Erythroblast (primary cell): ENCODE results near the gene NTN5.

Experiments used
- DNase-seq, 2 experiments: peaks; one replicate each; lab custom pipeline; 2025; lab: John Stamatoyannopoulos, UW
- GATA1 ChIP-seq: IDR thresholded peaks from 2 replicates; pipeline ENCODE4 v1.6.1; 2011; ENCODE audit warnings: low read depth, mild to moderate bottlenecking, control low read depth, low read length, moderate library complexity
- POLR2A ChIP-seq: IDR thresholded peaks from 2 replicates; pipeline ENCODE4 v1.6.1; 2011; ENCODE audit warnings: mild to moderate bottlenecking, low read length

Gene NTN5

DNA sequence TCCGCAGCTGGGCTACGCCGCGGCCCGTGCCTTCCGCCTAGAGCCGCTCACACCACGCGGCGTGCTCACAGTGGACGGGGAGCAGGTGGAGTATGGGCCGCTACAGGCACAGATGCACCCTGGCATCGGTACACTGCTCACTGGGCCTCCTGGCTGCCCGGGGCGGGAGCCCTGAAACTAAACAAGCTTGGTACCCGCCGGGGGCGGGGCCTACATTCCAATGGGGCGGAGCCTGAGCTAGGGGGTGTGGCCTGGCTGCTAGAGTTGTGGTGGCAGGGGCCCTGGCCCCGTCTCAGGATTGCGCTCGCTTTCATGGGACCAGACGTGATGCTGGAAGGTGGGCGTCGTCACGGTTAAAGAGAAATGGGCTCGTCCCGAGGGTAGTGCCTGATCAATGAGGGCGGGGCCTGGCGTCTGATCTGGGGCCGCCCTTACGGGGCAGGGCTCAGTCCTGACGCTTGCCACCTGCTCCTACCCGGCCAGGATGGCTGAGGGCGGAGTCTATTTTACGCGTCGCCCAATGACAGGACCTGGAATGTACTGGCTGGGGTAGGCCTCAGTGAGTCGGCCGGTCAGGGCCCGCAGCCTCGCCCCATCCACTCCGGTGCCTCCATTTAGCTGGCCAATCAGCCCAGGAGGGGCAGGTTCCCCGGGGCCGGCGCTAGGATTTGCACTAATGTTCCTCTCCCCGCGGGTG, 43.1 kb downstream of the NTN5 start:
- DNase-seq: peak; percentile 87 to 88
- TF ChIP-seq POLR2A (no peak), GATA1 (no peak)

DNA sequence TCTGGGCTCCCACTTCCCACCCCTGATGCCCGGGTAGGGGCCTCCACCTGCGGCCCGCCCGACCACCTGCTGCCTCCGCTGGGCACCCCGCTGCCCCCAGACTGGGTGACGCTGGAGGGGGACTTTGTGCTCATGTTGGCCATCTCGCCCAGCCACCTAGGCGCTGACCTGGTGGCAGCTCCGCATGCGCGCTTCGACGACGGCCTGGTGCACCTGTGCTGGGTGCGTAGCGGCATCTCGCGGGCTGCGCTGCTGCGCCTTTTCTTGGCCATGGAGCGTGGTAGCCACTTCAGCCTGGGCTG, 43.6 kb downstream of the NTN5 start:
- no peak for DNase-seq
- TF ChIP-seq GATA1 (no peak), POLR2A (no peak)

DNA sequence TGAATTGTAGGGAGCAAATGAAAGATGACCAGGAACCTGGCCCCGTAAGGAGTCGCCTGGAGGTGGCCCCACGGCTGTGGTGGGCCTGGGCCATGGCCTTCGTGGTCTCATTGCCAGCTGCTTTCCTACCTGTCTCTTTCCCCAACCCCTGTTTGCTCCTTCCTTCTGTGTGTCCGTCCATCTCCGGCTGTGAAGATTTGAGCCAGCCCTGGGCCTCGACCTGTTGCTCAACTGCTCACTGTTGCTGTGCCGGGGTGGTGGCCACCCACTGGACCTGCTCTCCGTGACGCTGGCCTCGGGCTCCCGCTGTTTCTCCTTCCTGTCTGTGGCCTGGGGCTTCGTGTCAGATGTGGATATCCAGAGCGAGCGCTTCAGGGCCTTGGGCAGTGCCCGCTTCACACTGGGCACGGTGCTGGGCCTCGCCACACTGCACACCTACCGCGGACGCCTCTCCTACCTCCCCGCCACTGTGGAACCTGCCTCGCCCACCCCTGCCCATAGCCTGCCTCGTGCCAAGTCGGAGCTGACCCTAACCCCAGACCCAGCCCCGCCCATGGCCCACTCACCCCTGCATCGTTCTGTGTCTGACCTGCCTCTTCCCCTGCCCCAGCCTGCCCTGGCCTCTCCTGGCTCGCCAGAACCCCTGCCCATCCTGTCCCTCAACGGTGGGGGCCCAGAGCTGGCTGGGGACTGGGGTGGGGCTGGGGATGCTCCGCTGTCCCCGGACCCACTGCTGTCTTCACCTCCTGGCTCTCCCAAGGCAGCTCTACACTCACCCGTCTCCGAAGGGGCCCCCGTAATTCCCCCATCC, 44.1 kb downstream of the NTN5 start:
- no peak for TF ChIP-seq GATA1
- DNase-seq: no peak

DNA sequence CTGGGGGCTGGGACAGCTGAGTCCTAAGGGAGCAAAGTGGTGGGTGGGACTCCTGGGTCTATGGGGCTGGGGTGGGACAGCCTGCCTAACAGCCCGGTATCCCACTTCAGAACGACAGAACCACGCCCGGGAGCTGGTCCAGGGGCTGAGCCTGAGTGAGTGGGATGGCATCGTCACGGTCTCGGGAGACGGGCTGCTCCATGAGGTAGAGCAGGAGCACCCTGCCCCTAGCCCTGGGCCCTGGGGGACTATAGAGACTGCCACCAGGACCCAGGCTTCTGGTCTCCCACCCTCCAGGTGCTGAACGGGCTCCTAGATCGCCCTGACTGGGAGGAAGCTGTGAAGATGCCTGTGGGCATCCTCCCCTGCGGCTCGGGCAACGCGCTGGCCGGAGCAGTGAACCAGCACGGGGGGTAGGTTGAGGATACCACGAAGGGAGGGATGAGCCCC, 44.9 kb downstream of the NTN5 start:
- TF ChIP-seq GATA1 (no peak), POLR2A (no peak)
- no peak for DNase-seq

DNA sequence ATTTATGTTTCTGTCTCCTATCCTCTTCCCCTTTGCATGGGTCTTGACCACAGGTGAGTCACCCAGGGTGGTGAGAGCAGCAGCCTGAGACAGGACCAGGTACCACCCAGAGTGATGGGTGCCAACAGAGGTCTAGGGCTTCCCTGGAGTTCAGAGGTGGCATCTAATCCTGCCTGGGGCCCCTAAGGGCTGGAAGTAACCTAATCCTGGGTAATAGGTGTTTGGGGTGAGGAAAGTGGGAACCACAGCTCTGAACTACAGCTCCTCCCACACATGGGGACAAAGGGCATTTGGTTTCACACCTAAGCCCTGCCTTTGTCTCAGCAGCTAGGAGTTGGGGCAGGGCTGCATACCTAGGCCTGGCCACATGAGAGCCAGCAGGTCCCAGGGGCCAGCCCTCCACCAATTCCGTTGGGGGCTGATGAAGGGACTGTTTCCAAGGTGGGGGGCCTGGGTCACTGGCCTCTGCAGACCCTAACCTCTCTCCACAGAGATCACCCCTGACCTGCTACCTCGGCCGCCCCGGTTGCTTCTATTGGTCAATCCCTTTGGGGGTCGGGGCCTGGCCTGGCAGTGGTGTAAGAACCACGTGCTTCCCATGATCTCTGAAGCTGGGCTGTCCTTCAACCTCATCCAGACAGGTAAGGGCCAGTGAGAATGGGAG, 45.5 kb downstream of the NTN5 start:
- TF ChIP-seq GATA1: no peak
- TF ChIP-seq POLR2A: no peak
- DNase-seq: no peak

DNA sequence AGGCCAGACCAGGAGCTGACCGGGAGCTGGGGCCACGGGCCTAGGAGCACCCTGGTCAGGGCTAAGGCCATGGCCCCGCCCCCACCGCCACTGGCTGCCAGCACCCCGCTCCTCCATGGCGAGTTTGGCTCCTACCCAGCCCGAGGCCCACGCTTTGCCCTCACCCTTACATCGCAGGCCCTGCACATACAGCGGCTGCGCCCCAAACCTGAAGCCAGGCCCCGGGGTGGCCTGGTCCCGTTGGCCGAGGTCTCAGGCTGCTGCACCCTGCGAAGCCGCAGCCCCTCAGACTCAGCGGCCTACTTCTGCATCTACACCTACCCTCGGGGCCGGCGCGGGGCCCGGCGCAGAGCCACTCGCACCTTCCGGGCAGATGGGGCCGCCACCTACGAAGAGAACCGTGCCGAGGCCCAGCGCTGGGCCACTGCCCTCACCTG, 46.9 kb downstream of the NTN5 start:
- no peak for DNase-seq
- TF ChIP-seq POLR2A: no peak
- TF ChIP-seq GATA1: no peak

DNA sequence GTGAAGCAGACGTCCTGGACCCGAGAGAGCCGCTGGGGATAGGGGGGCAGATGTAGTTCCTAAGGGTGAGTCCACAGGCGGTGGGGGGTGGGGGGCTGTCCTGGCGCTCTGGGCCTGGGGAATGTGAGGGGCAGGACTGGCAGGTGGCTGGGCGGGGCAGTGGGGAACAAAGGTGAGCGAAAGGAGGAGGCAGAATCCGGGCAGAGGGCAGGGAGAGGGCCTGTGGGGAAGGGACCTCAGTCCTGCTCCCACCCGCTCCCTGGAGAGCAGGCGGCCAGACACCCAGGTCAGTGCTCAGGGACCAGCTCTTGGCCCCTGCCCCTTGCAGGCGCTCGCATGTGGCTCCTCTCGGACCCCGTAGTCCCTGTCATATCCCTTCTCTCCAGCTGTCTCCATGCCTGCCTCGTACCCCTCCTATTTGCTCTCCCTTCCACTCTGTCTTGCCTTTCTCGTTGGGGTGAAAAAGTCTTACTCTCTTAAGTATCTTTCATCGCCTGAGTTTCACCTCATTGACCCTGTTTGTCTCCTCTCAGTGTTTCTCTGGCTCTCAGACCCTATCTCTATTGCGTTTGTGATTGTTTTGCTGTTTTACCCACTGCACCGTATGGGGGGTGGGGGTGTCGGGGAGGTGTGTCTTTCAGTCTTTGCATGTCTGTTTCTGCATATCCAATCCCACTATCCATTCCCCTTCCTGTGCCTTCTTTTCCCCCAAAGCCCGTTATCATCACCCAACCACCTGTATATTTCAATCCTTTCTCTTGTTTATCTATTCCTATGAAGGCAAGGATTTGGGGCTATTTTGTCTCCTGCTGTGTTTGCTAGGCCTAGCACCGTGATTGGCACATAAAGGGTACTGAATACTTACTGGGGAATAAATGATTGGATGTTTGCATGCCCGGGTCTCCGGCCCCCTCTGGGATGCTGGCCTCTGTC, 47.8 kb downstream of the NTN5 start:
- TF ChIP-seq POLR2A: no peak
- TF ChIP-seq GATA1: no peak

DNA sequence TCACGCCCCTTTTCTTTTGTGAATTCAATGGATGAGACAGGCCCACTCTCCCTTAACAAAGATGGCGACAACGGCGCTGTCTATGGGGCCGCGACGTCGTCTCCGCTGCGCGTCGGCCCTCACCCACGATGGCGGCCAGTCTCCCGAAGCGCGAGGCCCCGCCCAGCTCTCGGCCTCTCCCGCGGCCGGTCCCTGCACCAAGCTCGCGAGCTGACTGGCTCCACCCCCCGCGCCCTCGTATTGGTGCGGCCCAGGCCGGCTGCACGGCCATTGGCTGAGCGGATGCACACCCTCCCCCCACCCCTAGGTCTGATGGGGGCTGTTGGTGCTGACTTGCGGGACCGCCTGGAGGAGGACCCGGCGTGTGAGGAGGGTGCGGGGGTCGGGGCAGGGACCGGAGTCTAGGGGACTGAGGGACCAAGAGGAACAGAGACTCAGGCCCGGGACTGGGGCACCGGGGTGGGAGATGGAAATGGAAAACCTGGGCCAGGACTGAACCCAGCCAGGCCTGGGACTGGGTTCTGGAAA, 48.7 kb downstream of the NTN5 start:
- TF ChIP-seq GATA1: no peak
- peak; percentile 6 for TF ChIP-seq POLR2A
- DNase-seq: peak; percentile 99

More for the DNA sequence above, 47.8 kb downstream of the NTN5 start:
- no peak for DNase-seq

DNA sequence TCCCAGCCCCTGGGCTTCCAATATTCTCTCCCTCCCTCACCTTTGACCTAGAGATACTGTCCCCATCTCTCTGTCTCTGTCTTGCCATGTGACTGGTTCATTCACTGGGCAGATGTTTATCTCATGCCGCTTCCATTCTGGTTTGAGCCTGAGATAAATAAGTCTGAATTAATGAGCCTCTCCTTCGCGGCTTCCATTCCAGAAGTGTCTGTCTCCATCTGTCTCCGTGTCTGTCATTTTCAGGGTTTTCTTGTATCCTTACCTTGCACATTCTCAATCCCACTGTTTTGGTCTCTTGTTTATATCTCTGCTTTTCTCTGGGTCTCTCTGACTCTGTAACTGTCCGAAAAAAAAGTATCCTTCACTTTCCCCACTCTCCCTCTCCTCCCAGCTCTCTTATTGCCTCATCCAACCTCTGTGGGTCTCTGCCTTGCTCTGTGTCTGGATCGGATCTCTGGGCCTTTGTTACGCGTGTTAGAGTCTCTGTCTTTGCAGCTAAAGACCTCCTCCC, 49.2 kb downstream of the NTN5 start:
- TF ChIP-seq POLR2A: no peak
- TF ChIP-seq GATA1: no peak
- peak; percentile 66 to 69 for DNase-seq

DNA sequence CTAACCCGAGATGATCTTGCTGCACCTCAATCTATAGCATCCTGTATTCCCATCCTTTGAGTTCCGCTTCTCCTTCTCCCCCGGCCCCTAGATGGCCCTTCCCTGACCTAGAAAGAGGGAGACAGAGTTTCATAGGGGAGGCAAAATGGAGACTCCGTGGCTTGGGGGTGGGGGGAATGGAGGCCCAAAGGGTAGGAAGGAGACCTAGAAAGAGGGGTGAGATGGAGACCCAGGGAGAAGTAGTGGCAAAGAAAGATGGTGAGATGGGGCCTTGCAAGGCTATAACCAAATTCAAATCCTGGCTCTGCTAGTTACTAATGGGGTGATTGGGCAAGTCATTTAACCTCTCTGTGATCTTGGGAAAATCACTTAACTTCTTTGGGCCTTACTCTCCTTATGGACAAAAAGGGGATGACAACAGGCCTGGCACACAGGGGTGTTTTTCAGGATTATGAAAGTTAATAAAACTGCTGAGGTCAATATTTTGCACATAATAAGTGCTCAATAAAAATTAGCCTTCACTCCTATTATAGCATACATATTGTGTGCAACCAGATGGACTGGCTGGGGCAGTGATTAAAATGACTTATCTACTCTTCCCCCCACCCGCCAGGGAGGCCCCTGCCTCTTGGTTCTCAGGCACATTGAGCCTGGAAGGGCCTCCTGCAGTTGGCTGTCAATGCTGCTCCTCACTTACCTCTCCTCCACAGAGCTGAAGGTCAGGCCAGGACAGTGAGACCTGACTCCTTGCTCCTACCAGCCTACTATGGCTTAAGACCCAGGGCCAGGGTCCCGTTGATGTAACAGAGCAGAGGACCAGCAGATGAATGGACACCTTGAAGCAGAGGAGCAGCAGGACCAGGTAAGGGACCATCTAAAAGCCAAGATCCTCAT, 52.9 kb downstream of the NTN5 start:
- DNase-seq: peak; percentile 63 to 87
- no peak for TF ChIP-seq GATA1
- TF ChIP-seq POLR2A: no peak

DNA sequence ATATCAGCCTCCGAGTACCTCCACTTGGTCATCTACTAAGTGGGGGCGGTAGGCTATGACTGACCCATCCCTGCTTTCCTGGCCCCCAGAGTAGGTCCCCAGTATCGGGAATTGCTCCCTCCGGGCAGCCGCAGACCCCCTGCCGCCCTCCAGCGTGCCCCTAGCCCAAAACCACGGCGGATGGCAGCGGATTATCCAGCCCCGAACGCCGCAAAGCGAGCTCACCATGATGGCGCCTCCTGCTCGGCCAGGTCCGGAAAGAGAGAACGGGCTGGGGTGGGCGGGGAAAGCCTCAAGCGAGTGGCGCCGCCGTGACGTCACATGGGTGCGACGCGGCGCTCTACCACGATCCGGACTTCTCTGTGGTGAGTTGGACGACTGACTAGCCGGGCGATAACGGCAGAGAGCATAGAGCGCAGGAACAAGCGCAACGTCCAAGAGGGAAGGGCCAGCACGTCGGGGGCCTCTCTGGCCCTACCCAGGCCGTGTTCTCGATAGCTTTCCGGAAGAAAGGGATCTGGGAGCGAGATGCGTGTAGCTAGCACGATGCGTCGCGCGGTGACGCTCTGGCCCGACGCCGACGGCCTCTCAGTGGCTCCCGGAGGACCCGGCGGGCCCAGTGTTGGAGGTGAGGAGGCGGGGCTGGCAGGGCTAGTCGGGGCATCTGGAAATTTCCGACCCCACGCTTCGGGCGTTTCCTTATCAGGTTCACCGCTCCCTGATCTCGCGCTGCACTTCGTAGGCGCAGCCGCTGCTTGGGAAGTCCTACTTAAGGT, 53.7 kb downstream of the NTN5 start, which contains the start of the genes RPL18 and SPHK2:
RPL18 (minus strand) TSS at position 263 of the 776 bp plus-strand sequence; CDS start at position 228, 35 bp downstream.
SPHK2 (plus strand) TSS at position 591 of the 776 bp plus-strand sequence. CDS start 1,009 bp downstream, outside the sequence.
- TF ChIP-seq GATA1 (peak; percentile 76), POLR2A (peak; percentile 96)
- peak; percentile 100 for DNase-seq
